Measurements from ENCODE around the gene GPR62. TPM values are rescaled to one million over a fixed set of nuclear protein-coding genes. Genes with fewer than 3 reads are reported as not detected.

The GPR62 gene
- total RNA-seq, 1 donor from 2014 or later, result not detected

DNA sequence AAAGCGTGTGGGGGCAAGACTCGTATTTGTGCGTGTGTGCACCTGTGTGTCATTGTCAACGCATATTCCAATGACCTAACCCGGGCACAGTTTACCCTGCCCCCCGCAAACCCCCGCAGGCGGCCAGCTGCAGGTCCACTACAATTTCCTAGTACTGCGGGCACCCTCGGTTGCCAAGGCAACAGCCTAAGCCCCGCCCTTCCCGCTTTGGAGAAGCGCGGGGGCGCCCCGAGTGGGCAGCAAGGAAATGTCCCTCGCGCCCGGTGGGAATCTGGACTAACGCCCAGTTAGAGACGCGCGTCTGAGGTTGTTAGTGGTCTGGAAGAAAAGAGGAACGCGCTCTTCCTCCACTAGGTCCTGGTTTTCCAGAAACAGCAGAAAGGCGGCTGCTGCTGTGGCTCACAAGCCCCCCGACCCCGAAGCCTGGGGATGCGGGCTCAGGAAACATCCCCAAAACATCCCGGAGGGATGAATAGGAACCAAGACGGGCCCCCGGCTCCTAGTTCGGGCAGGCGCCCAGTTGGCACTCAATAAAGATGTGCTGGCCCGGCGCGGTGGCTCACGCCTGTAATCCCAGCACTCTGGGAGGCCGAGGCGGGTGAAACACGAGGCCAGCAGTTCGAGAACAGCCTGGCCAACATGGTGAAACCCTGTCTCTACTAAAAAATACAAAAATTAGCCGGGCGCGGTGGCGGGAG lies 20.8 kb downstream of the GPR62 start:
- Histone ChIP-seq H3K27me3 (ENCODE audit: control insufficient read depth, insufficient read depth, low read length) (no peaks in the 10 kb centered on the region), H3K4me3 (ENCODE audit: low read depth, low read length) (peak overlapping the region; percentile 48), H3K36me3 (ENCODE audit: control insufficient read depth, insufficient read depth, low read length) (peaks cover 1% of the 10 kb centered on the region)
- no peak for DNase-seq (ENCODE audit: low read depth)
- TF ChIP-seq, protein P1, sequence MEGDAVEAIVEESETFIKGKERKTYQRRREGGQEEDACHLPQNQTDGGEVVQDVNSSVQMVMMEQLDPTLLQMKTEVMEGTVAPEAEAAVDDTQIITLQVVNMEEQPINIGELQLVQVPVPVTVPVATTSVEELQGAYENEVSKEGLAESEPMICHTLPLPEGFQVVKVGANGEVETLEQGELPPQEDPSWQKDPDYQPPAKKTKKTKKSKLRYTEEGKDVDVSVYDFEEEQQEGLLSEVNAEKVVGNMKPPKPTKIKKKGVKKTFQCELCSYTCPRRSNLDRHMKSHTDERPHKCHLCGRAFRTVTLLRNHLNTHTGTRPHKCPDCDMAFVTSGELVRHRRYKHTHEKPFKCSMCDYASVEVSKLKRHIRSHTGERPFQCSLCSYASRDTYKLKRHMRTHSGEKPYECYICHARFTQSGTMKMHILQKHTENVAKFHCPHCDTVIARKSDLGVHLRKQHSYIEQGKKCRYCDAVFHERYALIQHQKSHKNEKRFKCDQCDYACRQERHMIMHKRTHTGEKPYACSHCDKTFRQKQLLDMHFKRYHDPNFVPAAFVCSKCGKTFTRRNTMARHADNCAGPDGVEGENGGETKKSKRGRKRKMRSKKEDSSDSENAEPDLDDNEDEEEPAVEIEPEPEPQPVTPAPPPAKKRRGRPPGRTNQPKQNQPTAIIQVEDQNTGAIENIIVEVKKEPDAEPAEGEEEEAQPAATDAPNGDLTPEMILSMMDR (IDR thresholded peaks at IDR 0.05; ENCODE audit: insufficient read depth, low read length, poor library complexity, severe bottlenecking), result peak; percentile 6

DNA sequence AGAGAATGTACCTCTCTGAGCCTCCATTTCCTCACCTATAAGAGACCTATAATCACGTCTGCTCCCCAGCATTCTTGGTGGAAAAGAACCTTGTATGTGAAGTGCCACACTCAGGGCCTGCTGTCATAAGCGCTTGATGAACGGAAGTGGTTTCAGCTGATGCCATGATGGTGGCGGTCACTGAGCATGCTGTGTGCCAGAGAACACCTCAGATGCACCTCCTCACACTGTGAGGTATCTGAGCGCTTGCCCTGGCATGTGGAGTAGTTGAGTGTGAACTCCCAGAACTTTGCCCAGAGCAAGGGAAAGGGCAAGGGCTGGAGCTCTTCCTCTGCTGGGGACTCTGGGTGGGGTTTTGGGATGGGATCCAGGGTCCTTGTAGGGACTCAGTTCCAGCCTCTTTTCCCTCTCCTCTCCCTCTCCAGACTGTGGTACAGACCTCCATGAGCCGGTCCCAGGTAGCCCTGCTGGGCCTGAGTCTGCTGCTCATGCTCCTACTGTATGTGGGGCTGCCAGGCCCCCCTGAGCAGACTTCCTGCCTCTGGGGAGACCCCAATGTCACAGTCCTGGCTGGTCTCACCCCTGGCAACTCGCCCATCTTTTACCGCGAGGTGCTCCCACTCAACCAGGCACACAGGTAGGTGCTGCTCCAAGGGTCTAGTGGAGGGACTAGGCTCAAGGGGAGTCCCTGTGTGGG lies 22.4 kb downstream of the GPR62 start:
- TF ChIP-seq, protein P1 (IDR thresholded peaks at IDR 0.05; ENCODE audit: insufficient read depth, low read length, poor library complexity, severe bottlenecking), result no peak
- DNase-seq (ENCODE audit: low read depth), result no peak
- Histone ChIP-seq H3K36me3 (ENCODE audit: control insufficient read depth, insufficient read depth, low read length) (no peaks in the 10 kb centered on the region), H3K4me3 (ENCODE audit: low read depth, low read length) (no peak overlapping the region), H3K27me3 (ENCODE audit: control insufficient read depth, insufficient read depth, low read length) (no peaks in the 10 kb centered on the region)

- Histone ChIP-seq H3K27me3 (ENCODE audit: control insufficient read depth, insufficient read depth, low read length) (no peaks in the 10 kb centered on the region), H3K4me3 (ENCODE audit: low read depth, low read length) (no peak overlapping the region), H3K36me3 (ENCODE audit: control insufficient read depth, insufficient read depth, low read length) (no peaks in the 10 kb centered on the region)
- DNase-seq (ENCODE audit: low read depth), result no peak
- TF ChIP-seq, protein P1 (IDR thresholded peaks at IDR 0.05; ENCODE audit: insufficient read depth, low read length, poor library complexity, severe bottlenecking), result no peak
These were observed 22.9 kb downstream of the GPR62 start for GRCh38 chr3:51978143-51978502.

DNA sequence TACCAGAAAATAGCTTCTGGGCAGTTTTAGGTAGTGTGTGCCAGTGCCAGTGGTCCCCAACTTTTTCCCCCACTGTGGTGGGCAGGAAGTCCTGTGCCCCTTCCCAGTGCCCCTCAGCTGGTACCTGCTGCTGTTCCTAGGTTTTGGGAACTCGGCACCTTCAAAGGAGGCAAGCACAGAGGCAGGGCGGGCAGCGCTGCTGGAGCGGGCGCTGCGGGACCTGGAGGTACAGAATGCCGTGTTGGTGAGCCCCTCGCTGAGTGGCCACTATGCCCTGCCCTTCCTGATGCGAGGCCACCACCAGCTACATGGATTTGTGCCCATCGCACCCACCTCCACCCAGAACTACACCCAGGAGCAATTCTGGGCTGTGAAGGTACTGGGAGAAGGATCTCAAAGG lies 25.1 kb downstream of the GPR62 start:
- TF ChIP-seq, protein P1 (IDR thresholded peaks at IDR 0.05; ENCODE audit: insufficient read depth, low read length, poor library complexity, severe bottlenecking), result no peak
- no peak for DNase-seq (ENCODE audit: low read depth)
- no peak overlapping the region for H3K4me3 ChIP-seq (ENCODE audit: low read depth, low read length)
- no peaks in the 10 kb centered on the region for H3K27me3 ChIP-seq (ENCODE audit: control insufficient read depth, insufficient read depth, low read length)
- H3K36me3 ChIP-seq (ENCODE audit: control insufficient read depth, insufficient read depth, low read length), result no peaks in the 10 kb centered on the region

- no peak for DNase-seq (ENCODE audit: low read depth)
- Histone ChIP-seq H3K4me3 (ENCODE audit: low read depth, low read length) (peak overlapping the region; percentile 44), H3K27me3 (ENCODE audit: control insufficient read depth, insufficient read depth, low read length) (no peaks in the 10 kb centered on the region), H3K36me3 (ENCODE audit: control insufficient read depth, insufficient read depth, low read length) (no peaks in the 10 kb centered on the region)
- TF ChIP-seq, protein P1 (IDR thresholded peaks at IDR 0.05; ENCODE audit: insufficient read depth, low read length, poor library complexity, severe bottlenecking), result peak; percentile 77
These were observed 27.2 kb downstream of the GPR62 start for GRCh38 chr3:51982352-51982837.
